Spinal cord (tissue), 10 donors: ENCODE data around the gene PTH2R. TPM values are rescaled to one million over a fixed set of nuclear protein-coding genes. Genes with fewer than 3 reads are reported as not detected.
A peak's percentile ranks its signal among the peaks of the same experiment; 100 is the strongest.
"Not testable (repeated sequence)": the region's sequence is repeated elsewhere in the genome, so short reads cannot be mapped to it uniquely, and the experiment has no call there.

ENCODE experiments used
- DNase-seq, 6 donors: peaks; one replicate each; pipeline versions ENCODE4 v3.0.0 to v3.0.0-alpha.2; 2013 to 2015; ENCODE audit warnings: low spot score in 6 of 6, low read depth in 4 of 6
- H3K27ac ChIP-seq: one replicate; pipeline ENCODE4 v1.5.1; 2013; ENCODE audit warnings: low read depth, low read length, control low read depth
- H3K27me3 ChIP-seq: one replicate; pipeline ENCODE4 v1.6.1; 2013; ENCODE audit warnings: low read length; ENCODE audit not compliant: control insufficient read depth, insufficient read depth
- H3K36me3 ChIP-seq: one replicate; pipeline ENCODE4 v1.6.1; 2013; ENCODE audit warnings: low read length; ENCODE audit not compliant: control insufficient read depth, insufficient read depth
- H3K4me1 ChIP-seq: one replicate; pipeline ENCODE4 v1.6.1; 2013; ENCODE audit warnings: low read length; ENCODE audit not compliant: control insufficient read depth, insufficient read depth
- H3K4me3 ChIP-seq: one replicate; pipeline ENCODE4 v1.5.1; 2013; ENCODE audit warnings: low read depth, low read length, control low read depth
- H3K9me3 ChIP-seq: one replicate; pipeline ENCODE4 v1.6.1; 2013; ENCODE audit warnings: low read length; ENCODE audit not compliant: control insufficient read depth, insufficient read depth
- WGBS: methylation state at CpG from one replicate; pipeline ENCODE4 v1.1.5; 2013; ENCODE audit warnings: missing lambda C conversion rate; ENCODE audit not compliant: insufficient coverage; 5-methylcytosine and 5-hydroxymethylcytosine counted together
- polyA plus RNA-seq, 2 donors: library from polyadenylated mRNA; unstranded; fragments of 120-200 nt; gene quantifications; one replicate each; pipeline ENCODE4 v1.2.1, GENCODE V29; 2013; ENCODE audit not compliant: insufficient read length in 2 of 2
- total RNA-seq, 2 donors: library from RNA; depleted of rRNA in 1 of 2; stranded (reverse); fragments of 120-200 nt in 1 of 2; fragments of >200 nt in 1 of 2; gene quantifications; one replicate each; pipeline versions ENCODE4 v1.2.3 to v1.2.4, GENCODE V29; 2013 to 2014
- donor health status: healthy.

Gene PTH2R
- total and polyA plus RNA-seq, 4 donors = 0.77 to 1.2 (median 1.00) TPM

DNA sequence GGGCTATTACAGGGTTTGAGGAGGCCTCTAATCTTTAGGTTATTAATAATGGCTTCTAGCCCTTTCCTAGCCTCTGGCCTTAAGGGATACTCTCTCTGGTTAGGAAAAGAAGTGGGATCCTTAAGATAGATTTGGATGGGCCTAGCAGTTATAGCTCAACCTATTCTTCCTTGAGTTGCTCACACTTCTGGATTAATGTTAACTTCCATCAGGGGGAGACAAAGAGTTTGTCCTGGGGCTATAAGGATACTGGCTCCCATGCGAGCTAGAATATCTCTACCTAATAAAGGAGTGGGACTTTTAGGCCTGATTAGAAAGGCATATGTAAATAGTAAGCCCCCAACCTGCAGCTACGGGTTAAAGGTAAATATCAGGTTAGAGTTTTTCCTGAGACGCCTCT lies 14.3 kb upstream of the PTH2R start:
- H3K4me1 ChIP-seq = no peaks in the 10 kb centered on the region
- no peak overlapping the region for H3K4me3 ChIP-seq
- no peaks in the 10 kb centered on the region for H3K36me3 ChIP-seq
- H3K9me3 ChIP-seq = peaks cover 14% of the 10 kb centered on the region
- no peak overlapping the region for H3K27ac ChIP-seq
- no peak for DNase-seq
- no CpG with 5 or more reads among the region's 3 CpGs for WGBS
- no peaks in the 10 kb centered on the region for H3K27me3 ChIP-seq

DNA sequence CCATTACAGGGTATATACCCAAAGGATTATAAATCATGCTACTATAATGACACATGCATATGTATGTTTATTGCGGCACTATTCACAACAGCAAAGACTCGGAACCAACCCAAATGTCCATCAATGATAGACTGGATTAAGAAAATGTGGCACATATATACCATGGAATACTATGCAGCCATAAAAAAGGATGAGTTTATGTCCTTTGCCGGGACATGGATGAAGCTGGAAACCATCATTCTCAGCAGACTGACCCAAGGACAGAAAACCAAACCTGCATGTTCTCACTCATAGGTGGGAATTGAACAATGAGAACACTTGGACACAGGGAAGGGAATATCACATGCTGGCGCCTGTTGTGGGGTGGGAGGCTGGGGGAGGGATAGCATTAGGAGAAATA lies 9.8 kb upstream of the PTH2R start:
- H3K4me1 ChIP-seq, H3K27me3 ChIP-seq, H3K4me3 ChIP-seq, H3K36me3 ChIP-seq, H3K27ac ChIP-seq, DNase-seq: not testable (repeated sequence)
- H3K9me3 ChIP-seq = peaks cover 14% of the 10 kb centered on the region
- 100% methylated on average over 1 of the region's 4 CpGs for WGBS

DNA sequence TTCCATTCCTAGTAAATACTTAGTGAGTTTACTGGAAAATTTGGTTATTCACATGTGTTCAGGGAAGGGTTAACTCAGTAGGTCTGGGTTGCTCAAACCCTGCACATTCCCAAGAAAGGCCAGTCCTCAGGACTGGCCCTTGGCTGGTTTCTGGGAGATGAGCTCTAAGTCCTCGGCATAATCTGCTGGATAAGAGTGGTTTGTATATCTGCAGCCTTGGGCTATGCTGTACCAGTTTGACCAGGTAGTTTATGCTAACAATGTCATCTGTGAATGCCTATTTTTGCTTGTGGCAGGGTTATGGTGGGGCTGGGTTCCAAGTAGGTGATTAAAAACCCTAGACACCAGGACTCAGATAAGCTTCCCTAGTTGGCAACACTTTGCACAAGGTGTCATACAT lies 7.4 kb upstream of the PTH2R start:
- Histone ChIP-seq H3K27me3 (no peaks in the 10 kb centered on the region), H3K36me3 (no peaks in the 10 kb centered on the region), H3K27ac (no peak overlapping the region), H3K4me3 (no peak overlapping the region), H3K4me1 (no peaks in the 10 kb centered on the region), H3K9me3 (peaks cover 6% of the 10 kb centered on the region)
- no peak for DNase-seq
- 78% methylated on average over 1 of the region's 1 CpG for WGBS

DNA sequence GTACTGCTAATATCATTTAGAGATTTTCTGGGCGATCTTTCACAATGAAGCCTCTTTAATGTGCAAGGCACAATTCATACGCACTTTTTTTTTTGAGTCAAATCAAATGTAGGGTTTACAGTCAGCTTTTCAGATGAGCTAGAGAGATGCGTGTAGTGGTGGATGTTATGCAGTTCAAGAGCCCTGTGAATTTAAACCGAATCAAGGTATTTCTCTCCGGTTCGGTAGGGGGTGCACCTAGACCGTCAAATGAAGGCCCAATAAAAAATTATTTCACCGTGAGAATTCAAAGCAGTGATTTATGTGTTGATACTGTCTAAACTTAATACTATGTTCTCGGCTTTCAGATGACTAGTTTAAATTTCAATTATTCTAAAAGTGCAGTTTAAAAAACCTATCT lies 1.1 kb downstream of the PTH2R start:
- Histone ChIP-seq H3K4me3 (no peak overlapping the region), H3K36me3 (no peaks in the 10 kb centered on the region), H3K4me1 (peaks cover 12% of the 10 kb centered on the region), H3K9me3 (no peaks in the 10 kb centered on the region), H3K27me3 (peaks cover 21% of the 10 kb centered on the region), H3K27ac (no peak overlapping the region)
- 23% methylated on average over 4 of the region's 9 CpGs for WGBS
- peak in 5 of 6 donors; percentile 19 to 90 (median 36) for DNase-seq

DNA sequence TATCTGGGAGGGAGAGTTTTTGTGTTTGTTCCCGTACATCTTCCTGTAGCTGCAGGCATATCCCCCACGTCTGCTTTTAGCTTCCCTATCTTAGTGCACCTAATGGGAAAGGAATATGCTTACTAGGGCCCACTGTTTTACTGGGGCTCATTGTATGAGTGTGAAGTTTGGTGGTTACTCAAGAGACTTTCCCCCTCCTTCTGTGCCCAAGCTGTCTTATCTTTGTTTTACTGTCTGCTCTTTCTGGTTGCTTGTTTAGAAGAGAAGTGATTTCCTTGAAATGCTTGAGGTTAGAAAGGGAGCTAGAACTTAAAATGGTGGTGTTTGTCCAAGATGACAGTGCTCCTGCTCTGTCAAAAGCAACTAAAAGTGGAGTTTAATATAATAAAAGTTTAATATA lies 7.3 kb downstream of the PTH2R start:
- WGBS = no CpG with 5 or more reads among the region's 2 CpGs
- Histone ChIP-seq H3K4me1 (no peaks in the 10 kb centered on the region), H3K27me3 (no peaks in the 10 kb centered on the region), H3K4me3 (no peak overlapping the region), H3K9me3 (peaks cover 1% of the 10 kb centered on the region), H3K27ac (no peak overlapping the region), H3K36me3 (no peaks in the 10 kb centered on the region)
- DNase-seq = no peak

DNA sequence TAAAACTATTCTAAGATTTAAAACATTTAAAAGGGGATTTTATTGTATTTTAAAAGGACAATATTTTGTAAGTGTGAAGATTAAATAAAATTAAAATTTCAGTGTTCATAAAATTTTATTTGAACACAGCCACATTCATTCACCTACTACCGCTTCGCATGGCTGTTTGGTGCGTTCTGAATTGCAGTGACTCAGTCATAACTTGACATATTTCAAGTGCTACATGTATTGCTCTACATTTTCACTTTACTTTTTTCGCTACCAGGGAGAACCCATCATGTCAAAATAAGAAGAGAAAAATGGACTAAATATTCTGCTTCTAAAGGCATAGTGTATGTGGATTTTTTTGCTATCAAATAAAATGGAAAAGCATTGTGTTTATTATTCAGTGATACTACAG lies 8.7 kb downstream of the PTH2R start:
- no CpG with 5 or more reads among the region's 4 CpGs for WGBS
- Histone ChIP-seq H3K36me3 (no peaks in the 10 kb centered on the region), H3K4me1 (no peaks in the 10 kb centered on the region), H3K27me3 (no peaks in the 10 kb centered on the region), H3K27ac (no peak overlapping the region), H3K9me3 (peaks cover 1% of the 10 kb centered on the region), H3K4me3 (no peak overlapping the region)
- DNase-seq = no peak

DNA sequence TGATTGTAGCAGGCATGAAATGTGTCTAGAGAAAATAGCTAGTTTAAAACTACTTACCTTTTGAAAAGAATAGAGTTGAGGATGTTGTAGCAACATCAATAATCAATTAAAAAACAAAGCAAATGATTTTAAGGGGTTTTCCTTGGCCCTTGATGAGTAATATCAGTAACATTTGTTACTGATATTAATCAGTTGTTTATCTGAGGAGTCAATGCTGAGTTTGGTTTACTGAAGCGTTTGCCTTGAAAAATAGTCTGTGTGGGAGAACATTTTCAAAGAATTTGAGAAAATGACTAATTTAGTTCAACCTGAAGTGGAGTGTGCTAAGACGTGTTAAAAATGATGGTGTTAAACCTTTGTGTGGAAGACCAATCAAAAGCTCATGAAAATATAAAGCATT lies 9.3 kb downstream of the PTH2R start:
- 88% methylated on average over 1 of the region's 2 CpGs for WGBS
- Histone ChIP-seq H3K27me3 (no peaks in the 10 kb centered on the region), H3K4me3 (no peak overlapping the region), H3K36me3 (no peaks in the 10 kb centered on the region), H3K9me3 (peaks cover 1% of the 10 kb centered on the region), H3K4me1 (no peaks in the 10 kb centered on the region), H3K27ac (no peak overlapping the region)
- DNase-seq = no peak

DNA sequence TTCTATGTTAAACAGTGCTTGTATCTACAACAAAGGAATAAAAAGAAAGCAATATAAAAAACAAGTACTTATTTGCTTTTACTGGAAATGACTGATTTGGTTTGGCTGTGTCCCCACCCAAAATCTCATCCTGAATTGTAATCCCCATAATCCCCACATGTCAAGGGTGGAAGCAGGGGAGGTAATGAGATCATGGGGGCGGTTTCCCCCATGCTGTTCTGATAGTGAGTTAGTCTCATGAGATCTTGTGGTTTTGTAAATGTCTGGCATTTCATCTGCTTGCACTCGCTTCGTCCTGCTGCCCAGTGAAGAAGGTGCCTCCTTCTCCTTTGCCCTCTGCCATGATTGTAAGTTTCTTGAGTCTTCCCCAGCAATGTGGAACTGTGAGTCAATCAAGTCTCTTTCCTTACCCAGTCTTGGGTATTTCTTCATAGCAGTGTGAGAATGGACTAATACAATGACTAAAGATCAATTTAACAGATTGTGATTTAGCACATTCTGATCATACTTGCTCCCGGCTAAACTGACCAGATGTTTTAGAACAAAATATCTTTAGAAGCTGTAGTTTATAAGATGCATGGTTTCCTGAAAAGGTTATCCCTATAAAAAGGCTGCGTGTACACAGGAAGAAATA lies 19.9 kb downstream of the PTH2R start:
- Histone ChIP-seq H3K4me1 (no peaks in the 10 kb centered on the region), H3K27me3 (no peaks in the 10 kb centered on the region), H3K27ac (no peak overlapping the region), H3K4me3 (no peak overlapping the region), H3K9me3 (no peaks in the 10 kb centered on the region), H3K36me3 (no peaks in the 10 kb centered on the region)
- 100% methylated on average over 1 of the region's 5 CpGs for WGBS
- no peak for DNase-seq

DNA sequence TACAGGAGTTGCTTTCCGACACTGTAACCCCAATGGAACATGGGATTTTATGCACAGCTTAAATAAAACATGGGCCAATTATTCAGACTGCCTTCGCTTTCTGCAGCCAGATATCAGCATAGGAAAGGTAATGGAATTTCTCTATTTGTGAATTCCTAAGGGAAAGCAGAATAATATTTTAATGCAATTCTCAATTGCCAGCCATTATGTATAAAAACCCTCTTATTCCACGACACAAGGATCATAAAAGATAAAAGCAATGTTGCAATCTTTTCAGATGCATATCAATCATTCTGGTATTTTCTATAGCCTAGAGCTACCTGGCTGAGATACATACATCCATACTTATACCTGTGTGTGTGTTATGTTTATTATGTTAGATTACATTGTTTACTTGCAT lies 31.2 kb downstream of the PTH2R start:
- Histone ChIP-seq H3K4me1 (no peaks in the 10 kb centered on the region), H3K27ac (no peak overlapping the region), H3K4me3 (no peak overlapping the region), H3K36me3 (no peaks in the 10 kb centered on the region), H3K9me3 (no peaks in the 10 kb centered on the region), H3K27me3 (no peaks in the 10 kb centered on the region)
- peak in 1 of 6 donors; percentile 51 for DNase-seq
- whole genome bisulfite sequencing = no CpG with 5 or more reads among the region's 3 CpGs

DNA sequence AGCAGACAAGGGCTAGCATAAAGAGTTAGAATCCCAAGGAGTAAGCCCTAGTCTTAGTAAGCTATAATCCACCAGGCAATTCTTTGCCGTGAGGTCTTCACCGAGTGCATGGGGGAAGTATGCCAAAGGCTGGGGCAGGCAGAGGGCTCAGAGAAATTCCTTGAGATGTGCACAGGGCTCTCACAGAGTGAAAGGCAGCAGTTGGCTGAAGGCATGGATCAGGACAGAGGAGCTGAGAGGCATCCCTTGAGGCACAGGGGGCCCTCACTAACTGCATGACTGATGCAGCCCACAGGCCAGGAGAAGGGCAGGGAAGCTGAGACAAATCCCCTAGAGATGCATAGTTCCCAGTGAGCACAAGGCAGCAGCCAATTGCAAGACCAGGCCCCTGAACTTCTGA lies 34.1 kb downstream of the PTH2R start:
- H3K27me3 ChIP-seq = no peaks in the 10 kb centered on the region
- H3K27ac ChIP-seq = no peak overlapping the region
- no peaks in the 10 kb centered on the region for H3K9me3 ChIP-seq
- 100% methylated on average over 1 of the region's 2 CpGs for WGBS
- no peak overlapping the region for H3K4me3 ChIP-seq
- DNase-seq = no peak
- no peaks in the 10 kb centered on the region for H3K36me3 ChIP-seq
- no peaks in the 10 kb centered on the region for H3K4me1 ChIP-seq
